Calu3 (cell line): ENCODE measurements around the gene RNF26. TPM values are rescaled to one million over a fixed set of nuclear protein-coding genes. Genes with fewer than 3 reads are reported as not detected.

Experiments used
- BruUV-seq: library from RNA; stranded (reverse); fragments of 400-500 nt; replicated peaks from 2 replicates; lab custom pipeline; 2021; lab: Mats Ljungman, UMichigan
- CTCF ChIA-PET: fragments of 300-600 bp; sonication (Branson Sonifier 250); formaldehyde crosslinking; loops from one replicate; lab custom pipeline; 2022; ENCODE audit warnings: antibody characterized with exemption; lab: Charles Lee
- DNase-seq: peaks from one replicate; pipeline ENCODE4 v3.0.0; 2022
- H3K27ac Mint-ChIP-seq: one replicate; pipeline ENCODE4 v1.8.0; 2022; ENCODE audit warnings: mixed read lengths; ENCODE audit not compliant: unreplicated experiment
- H3K27me3 Mint-ChIP-seq: one replicate; pipeline ENCODE4 v1.8.0; 2022; ENCODE audit warnings: mixed read lengths; ENCODE audit not compliant: unreplicated experiment
- H3K36me3 Mint-ChIP-seq: one replicate; pipeline ENCODE4 v1.8.0; 2022; ENCODE audit warnings: mild to moderate bottlenecking, moderate library complexity, mixed read lengths; ENCODE audit not compliant: insufficient read depth, unreplicated experiment
- H3K4me1 Mint-ChIP-seq: one replicate; pipeline ENCODE4 v1.8.0; 2022; ENCODE audit warnings: mild to moderate bottlenecking, low read depth, mixed read lengths; ENCODE audit not compliant: unreplicated experiment
- H3K4me3 Mint-ChIP-seq: one replicate; pipeline ENCODE4 v1.8.0; 2022; ENCODE audit warnings: mild to moderate bottlenecking, low read depth, moderate library complexity, mixed read lengths; ENCODE audit not compliant: unreplicated experiment
- H3K9me3 Mint-ChIP-seq: one replicate; pipeline ENCODE4 v1.8.0; 2022; ENCODE audit warnings: low read depth, mixed read lengths; ENCODE audit not compliant: unreplicated experiment
- intact Hi-C: fragments of 100-400 bp; cut with micrococcal nuclease; formaldehyde crosslinking; loops from one replicate; pipeline ENCODE4 v1.10.0; 2022; ENCODE audit not compliant: unreplicated experiment
- total RNA-seq: library from RNA; stranded (reverse); gene quantifications from 2 replicates; pipeline ENCODE4 v1.2.3, GENCODE V29; 2022
- TF ChIP-seq, protein P1 (sequence below): fragments of 200-600 bp; IDR thresholded peaks from one replicate; pipeline ENCODE4 v1.8.0; 2022; ENCODE audit warnings: antibody characterized with exemption; ENCODE audit not compliant: unreplicated experiment

Gene RNF26
- total RNA-seq, 1 experiment from 2014 or later: 31.8 TPM

DNA sequence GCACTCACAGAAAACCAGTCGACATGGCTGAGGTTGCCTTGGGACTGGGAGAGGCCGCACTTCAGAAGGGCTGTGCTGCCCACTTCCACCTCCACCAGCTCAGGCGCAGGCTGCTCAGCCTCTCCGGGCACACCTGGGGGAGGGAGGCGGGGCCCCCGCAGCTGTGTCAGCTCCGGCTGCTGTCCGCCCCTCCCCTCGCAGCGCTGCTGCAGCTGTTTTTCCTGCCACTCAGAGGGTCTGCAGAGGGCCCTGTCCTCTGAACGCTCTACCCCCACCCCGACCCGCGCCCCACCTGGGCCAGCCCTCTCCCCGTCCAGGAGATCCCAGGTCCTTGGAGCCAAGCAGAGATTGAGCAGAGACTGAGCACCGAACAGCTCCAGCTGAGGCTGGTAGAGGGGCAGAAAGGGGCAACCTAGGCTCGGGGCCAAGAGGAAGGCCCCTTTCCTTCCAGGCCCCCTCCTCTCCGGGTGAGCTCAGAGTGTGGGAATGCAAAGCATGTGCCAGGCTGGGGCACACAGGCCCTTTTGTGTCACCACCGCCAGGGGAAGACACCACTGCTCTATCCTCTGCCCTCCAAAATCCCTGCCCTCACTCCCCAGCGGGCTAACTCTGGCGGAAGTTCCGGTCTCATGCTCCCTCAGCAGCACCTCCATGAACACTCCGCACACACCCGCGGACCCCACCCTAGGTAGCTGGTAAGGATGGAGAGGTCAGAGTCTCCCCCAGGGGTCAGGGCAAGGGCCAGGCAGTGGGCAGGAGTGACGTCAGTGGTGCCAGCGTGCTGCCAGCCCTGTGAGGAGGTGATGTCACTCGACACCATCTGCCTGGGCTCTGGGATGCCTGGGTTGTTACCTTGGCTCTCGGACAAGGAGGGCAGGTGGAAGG lies 19.0 kb upstream of the RNF26 start:
- Mint-ChIP-seq H3K36me3 (peaks cover 17% of the 10 kb centered on the region), H3K9me3 (no peaks in the 10 kb centered on the region), H3K27ac (peak overlapping the region; percentile 15), H3K4me3 (peak overlapping the region; percentile 68), H3K27me3 (peaks cover 21% of the 10 kb centered on the region), H3K4me1 (no peaks in the 10 kb centered on the region)
- intact Hi-C loops: no loop called here
- TF ChIP-seq, protein P1, sequence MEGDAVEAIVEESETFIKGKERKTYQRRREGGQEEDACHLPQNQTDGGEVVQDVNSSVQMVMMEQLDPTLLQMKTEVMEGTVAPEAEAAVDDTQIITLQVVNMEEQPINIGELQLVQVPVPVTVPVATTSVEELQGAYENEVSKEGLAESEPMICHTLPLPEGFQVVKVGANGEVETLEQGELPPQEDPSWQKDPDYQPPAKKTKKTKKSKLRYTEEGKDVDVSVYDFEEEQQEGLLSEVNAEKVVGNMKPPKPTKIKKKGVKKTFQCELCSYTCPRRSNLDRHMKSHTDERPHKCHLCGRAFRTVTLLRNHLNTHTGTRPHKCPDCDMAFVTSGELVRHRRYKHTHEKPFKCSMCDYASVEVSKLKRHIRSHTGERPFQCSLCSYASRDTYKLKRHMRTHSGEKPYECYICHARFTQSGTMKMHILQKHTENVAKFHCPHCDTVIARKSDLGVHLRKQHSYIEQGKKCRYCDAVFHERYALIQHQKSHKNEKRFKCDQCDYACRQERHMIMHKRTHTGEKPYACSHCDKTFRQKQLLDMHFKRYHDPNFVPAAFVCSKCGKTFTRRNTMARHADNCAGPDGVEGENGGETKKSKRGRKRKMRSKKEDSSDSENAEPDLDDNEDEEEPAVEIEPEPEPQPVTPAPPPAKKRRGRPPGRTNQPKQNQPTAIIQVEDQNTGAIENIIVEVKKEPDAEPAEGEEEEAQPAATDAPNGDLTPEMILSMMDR: peak; percentile 28
- BruUV-seq: no TSS peak
- CTCF ChIA-PET: interaction anchor here (0.6 to 1.6 kb wide), 3 partner anchors 24 to 524 kb away, joined by 3 to 9 read pairs (median 5); no protein-coding TSS in a partner anchor
- peak; percentile 57 for DNase-seq

DNA sequence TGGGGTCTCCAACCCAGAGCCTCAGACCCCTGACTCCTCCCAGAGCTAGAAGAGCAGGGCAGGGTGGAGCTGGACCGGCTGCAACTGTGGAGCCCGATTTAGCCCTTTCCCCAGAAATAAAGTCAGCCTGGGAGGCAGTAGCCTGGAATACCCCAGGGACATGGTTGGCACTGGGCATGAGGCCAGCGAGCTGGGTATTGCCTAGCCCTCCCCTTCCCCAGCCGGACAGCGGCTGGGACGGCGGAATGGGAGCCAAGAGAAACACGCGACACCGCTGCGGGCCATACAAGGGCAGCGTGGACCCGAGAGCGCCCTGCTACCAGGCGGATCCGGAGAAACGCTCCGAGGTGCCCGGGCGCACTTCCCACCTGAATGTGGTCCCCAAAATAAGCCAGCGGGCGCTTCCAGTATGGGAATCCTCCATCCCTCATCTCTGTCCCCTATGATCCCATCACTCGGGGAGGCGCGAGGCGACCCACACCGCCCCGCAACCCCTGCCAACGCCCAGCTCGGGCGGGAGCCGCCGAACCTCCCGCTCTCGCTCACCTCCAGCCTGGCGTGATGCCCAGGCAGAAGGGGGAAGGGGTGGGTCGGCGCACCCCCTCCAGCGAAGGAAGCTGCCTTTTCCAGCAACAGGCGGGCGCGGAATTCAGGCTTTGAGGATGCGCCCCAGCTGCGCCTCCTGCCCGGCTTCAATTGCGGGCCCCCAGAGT lies 18.2 kb upstream of the RNF26 start:
- H3K36me3 Mint-ChIP-seq: peaks cover 17% of the 10 kb centered on the region
- H3K27me3 Mint-ChIP-seq: peaks cover 21% of the 10 kb centered on the region
- no peaks in the 10 kb centered on the region for H3K9me3 Mint-ChIP-seq
- no peaks in the 10 kb centered on the region for H3K4me1 Mint-ChIP-seq
- H3K27ac Mint-ChIP-seq: peak overlapping the region; percentile 15
- H3K4me3 Mint-ChIP-seq: peak overlapping the region; percentile 68
- CTCF ChIA-PET: interaction anchor here (1.3 to 1.6 kb wide), 2 partner anchors 23 to 260 kb away, joined by 3 to 9 read pairs; no protein-coding TSS in a partner anchor
- BruUV-seq: TSS peak; percentile 62
- peak; percentile 29 for DNase-seq
- TF ChIP-seq, protein P1: no peak
- intact Hi-C loops: no loop called here

DNA sequence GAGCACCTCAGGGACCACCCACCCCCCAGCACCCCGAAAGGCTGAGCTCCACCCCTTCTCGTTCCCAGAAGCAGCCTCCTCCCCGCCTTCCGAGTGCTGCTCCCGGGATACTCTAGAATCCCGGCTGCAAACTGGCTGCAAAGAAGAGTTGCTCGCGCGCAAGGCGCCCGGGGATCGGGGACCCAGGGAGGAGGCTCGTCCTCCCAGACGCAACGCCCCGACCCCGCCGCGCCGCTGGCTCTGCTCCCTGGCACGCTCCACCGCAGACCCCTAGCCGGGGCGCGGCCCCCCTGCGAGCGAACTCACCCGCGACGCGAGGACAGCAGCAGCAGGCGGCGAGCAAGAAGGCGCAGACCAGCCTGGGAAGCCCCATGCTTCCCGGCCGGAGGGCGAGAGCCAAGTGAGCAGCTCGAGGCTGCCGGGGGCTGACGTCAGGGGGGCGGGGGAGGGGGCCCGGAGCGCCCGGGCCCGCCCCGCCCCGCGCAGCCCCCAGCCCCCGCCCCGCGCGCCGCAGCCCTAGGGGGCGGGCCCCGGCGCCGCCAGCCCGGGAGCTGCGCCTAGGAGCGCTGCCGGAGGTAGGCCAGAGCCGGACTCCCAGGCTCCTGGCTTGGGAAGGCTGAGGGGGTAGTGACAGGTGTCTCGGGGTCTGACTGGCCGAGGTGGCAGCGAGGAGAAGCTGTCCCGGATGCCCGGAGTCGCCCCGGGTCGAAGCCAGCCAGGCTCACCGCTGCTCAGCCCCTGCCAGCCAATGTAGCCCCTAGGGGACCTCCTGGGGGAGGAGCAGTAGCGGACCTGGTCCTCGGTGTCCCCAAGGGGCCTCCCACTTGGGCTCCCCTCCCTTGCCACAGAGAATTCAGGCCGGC lies 17.4 kb upstream of the RNF26 start, which contains the start of gene MCAM:
TSS of gene MCAM (minus strand) at position 402 of the 863 bp plus-strand sequence. CDS start at position 373, 29 bp downstream.
- intact Hi-C loops: no loop called here
- H3K27ac Mint-ChIP-seq: no peak within 1 kb of the TSS
- H3K36me3 Mint-ChIP-seq: peaks cover 17% of the 10 kb centered on the region
- DNase-seq: no peak
- no TSS peak for BruUV-seq
- no peaks in the 10 kb centered on the region for H3K4me1 Mint-ChIP-seq
- CTCF ChIA-PET: no interaction called here
- no peaks in the 10 kb centered on the region for H3K9me3 Mint-ChIP-seq
- H3K4me3 Mint-ChIP-seq: peak within 1 kb of the TSS; percentile 68
- TF ChIP-seq, protein P1: no peak
- H3K27me3 Mint-ChIP-seq: peaks cover 21% of the 10 kb centered on the region
